NT2/D1 (cell line): ENCODE data around the gene NR2C2.

ENCODE experiments used
- SUZ12 ChIP-seq: IDR thresholded peaks from 2 replicates; pipeline ENCODE4 v1.6.1; 2011; ENCODE audit not compliant: insufficient read length, insufficient read depth; ENCODE audit errors: extremely low read depth
- ZNF274 ChIP-seq: IDR thresholded peaks from 2 replicates; pipeline ENCODE4 v1.6.1; 2011; ENCODE audit warnings: mild to moderate bottlenecking, low read depth, low read length

DNA sequence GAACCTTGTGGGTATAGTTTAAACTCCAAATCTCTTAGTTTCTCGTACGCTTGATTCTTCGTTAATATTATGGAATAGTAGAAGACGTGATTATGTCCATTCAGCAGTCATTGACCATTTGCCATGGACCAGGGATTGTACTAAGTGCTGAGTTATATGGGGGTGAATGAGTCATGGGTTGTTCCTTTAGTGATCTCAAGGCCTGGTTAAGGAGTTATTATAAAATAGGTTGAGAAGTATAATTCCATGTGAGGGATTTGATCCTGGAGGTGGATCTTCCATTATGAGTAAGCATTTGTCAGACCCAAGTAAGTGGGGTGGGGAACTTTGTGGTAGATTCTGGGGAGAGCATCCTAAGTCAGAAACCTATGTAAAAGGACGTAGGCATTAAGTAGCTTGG is 15.4 kb downstream of the NR2C2 start:
- no peak for TF ChIP-seq ZNF274
- no peak for TF ChIP-seq SUZ12
